Neural cell (in vitro differentiated cells): ENCODE data around the gene FAM229B.

Experiments
- EP300 ChIP-seq: fragments of 450-650 bp; conservative IDR thresholded peaks from 2 replicates; pipeline ENCODE4 v1.6.1; 2014; ENCODE audit warnings: antibody characterized with exemption, mild to moderate bottlenecking, moderate library complexity; ENCODE audit not compliant: poor library complexity, severe bottlenecking
- RAD21 ChIP-seq: fragments of 450-650 bp; conservative IDR thresholded peaks from 2 replicates; pipeline ENCODE4 v1.6.1; 2014; ENCODE audit warnings: antibody characterized with exemption, mild to moderate bottlenecking, moderate library complexity
- TAF1 ChIP-seq: IDR thresholded peaks from 2 replicates; pipeline ENCODE4 v1.6.1; 2012; ENCODE audit warnings: low read depth
- TF ChIP-seq, protein P1 (sequence below): fragments of 450-650 bp; IDR thresholded peaks from 2 replicates; pipeline ENCODE4 v1.5.1; 2014; ENCODE audit warnings: antibody characterized with exemption, mild to moderate bottlenecking, moderate library complexity; ENCODE audit not compliant: poor library complexity, severe bottlenecking

DNA sequence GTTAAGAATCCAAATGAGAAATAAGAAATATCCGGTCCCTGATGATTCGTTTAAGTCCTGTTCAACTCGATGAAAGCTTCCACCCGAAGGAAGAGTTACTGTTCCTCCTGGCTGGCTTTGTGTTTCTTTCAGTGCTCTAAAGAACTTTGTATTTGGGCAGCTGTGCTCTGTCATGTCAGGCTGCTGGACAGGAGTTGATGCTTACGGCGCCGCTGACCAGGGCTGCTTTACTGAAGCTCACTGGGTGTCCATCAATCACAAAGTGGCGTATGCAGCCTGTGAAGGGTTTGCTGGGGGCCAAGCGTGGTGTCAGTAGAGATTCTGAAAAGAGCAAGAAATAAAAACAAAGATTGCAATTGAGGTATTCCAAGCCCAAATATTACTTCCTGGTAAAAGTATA lies 21.9 kb downstream of the FAM229B start:
- TF ChIP-seq, protein P1, sequence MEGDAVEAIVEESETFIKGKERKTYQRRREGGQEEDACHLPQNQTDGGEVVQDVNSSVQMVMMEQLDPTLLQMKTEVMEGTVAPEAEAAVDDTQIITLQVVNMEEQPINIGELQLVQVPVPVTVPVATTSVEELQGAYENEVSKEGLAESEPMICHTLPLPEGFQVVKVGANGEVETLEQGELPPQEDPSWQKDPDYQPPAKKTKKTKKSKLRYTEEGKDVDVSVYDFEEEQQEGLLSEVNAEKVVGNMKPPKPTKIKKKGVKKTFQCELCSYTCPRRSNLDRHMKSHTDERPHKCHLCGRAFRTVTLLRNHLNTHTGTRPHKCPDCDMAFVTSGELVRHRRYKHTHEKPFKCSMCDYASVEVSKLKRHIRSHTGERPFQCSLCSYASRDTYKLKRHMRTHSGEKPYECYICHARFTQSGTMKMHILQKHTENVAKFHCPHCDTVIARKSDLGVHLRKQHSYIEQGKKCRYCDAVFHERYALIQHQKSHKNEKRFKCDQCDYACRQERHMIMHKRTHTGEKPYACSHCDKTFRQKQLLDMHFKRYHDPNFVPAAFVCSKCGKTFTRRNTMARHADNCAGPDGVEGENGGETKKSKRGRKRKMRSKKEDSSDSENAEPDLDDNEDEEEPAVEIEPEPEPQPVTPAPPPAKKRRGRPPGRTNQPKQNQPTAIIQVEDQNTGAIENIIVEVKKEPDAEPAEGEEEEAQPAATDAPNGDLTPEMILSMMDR: no peak
- TF ChIP-seq EP300: no peak
- TF ChIP-seq TAF1: no peak
- TF ChIP-seq RAD21: no peak
